IPS-18c (cell line): ENCODE results near the gene SLC18A3.
A peak's percentile ranks its signal among the peaks of the same experiment; 100 is the strongest.

ENCODE experiments used
- H3K4me3 ChIP-seq: 2 replicates; pipeline ENCODE4 v1.7.0; 2013; ENCODE audit warnings: low read depth, mild to moderate bottlenecking, low read length, moderate library complexity; ENCODE audit not compliant: insufficient read depth
- H3K9me3 ChIP-seq: one replicate; pipeline ENCODE4 v1.6.1; 2013; ENCODE audit warnings: mild to moderate bottlenecking, low read length, moderate library complexity; ENCODE audit not compliant: control insufficient read depth, insufficient read depth

SLC18A3 gene

GRCh38 chr10:49606981-49607535 is 3.1 kb upstream of the SLC18A3 start:
- Histone ChIP-seq H3K4me3 (no peak overlapping the region), H3K9me3 (peaks cover 4% of the 10 kb centered on the region)

DNA sequence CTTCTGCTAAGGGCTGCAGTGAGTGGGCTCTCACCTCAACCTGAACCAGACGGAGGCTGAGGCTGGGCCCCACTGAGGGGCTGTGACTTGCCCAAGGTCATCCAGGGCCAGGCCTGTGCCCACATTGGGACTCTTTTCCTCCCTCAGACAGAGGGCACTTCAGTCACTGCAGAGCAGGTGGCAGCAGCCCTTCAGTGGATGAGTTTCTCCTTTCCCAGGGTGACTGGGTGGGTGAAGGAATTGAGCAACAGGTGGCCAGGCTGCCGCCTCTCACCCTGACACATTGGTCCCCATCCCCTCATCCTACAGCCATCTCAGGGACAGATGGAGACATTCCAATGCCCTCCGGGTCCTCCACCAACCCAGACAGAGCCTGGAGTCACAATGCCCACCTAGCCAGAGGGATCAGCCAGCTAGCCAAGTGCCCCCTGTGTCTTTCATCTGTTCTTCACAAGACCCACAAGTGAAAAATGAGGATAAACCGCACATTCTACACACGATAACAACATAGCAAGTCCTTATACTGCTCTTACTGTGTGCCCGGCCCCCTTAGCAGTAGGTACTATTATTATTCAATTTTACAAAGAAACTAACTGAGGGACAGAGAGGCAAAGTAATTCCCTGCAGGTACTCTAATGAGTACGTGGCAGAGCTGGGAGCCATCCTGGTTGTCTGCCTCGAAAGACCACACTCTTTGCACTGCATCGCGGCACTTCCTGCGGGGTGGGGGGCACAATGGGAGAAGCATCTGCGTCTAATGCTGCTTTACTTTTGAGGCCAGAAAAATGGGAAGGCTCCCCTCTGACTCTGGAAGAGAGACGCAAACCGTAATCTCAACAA is 1.7 kb upstream of the SLC18A3 start:
- H3K9me3 ChIP-seq: peaks cover 4% of the 10 kb centered on the region
- peak overlapping the region; percentile 55 for H3K4me3 ChIP-seq

- Histone ChIP-seq H3K4me3 (peak overlapping the region; percentile 55), H3K9me3 (peaks cover 4% of the 10 kb centered on the region)
These were observed 1.2 kb upstream of the SLC18A3 start for GRCh38 chr10:49609006-49609282.

GRCh38 chr10:49609283-49610113 is 612 bp upstream of the SLC18A3 start:
- H3K9me3 ChIP-seq: peaks cover 4% of the 10 kb centered on the region
- H3K4me3 ChIP-seq: peak overlapping the region; percentile 55

DNA sequence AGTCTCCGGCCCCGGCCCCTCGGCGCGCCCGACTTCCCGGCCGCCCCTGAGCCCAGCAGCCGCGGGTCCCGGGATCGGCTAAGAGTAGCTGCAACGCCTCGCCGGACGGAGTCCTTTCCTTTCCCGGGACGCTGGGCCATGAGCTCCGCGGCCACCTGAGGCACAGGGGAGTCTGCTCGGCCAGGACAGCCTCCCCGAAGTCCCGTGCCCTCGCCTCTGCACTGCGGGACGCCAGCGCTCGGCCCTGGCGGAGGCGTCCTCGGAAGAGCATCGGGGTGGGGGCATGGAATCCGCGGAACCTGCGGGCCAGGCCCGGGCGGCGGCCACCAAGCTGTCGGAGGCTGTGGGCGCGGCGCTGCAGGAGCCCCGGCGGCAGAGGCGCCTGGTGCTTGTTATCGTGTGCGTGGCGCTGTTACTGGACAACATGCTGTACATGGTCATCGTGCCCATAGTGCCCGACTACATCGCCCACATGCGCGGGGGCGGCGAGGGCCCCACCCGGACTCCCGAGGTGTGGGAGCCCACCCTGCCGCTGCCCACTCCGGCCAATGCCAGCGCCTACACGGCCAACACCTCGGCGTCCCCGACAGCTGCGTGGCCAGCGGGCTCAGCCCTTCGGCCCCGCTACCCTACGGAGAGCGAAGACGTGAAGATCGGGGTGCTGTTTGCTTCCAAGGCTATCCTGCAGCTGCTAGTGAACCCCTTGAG is 502 bp downstream of the SLC18A3 start:
- peaks cover 4% of the 10 kb centered on the region for H3K9me3 ChIP-seq
- H3K4me3 ChIP-seq: peak overlapping the region; percentile 44

- Histone ChIP-seq H3K4me3 (peak overlapping the region; percentile 34), H3K9me3 (peaks cover 4% of the 10 kb centered on the region)
These were observed 1.2 kb downstream of the SLC18A3 start for GRCh38 chr10:49611166-49611815.

DNA sequence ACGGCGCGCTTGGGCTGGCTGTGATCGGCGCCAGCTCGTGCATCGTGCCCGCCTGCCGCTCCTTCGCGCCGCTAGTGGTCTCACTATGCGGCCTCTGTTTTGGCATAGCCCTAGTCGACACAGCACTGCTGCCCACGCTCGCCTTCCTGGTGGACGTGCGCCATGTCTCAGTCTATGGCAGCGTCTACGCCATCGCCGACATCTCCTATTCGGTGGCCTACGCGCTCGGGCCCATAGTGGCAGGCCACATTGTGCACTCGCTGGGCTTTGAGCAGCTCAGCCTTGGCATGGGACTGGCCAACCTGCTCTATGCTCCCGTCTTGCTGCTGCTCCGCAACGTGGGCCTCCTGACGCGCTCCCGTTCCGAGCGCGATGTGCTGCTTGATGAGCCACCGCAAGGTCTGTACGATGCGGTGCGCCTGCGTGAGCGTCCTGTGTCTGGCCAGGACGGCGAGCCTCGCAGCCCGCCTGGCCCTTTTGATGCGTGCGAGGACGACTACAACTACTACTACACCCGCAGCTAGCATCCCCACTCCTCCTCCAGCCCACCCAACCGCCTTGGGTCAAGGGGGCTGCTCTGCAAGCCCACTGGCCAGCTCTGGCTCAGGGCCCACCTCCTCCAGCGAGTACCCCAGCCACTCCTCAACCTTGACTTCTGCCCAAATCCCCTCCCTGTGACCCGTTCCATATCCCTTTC is 1.9 kb downstream of the SLC18A3 start:
- H3K4me3 ChIP-seq: no peak overlapping the region; the same call in 1 of the 2 replicates
- H3K9me3 ChIP-seq: peaks cover 4% of the 10 kb centered on the region

- peak overlapping the region; percentile 40; the same call in 1 of the 2 replicates for H3K4me3 ChIP-seq
These were observed 2.5 kb downstream of the SLC18A3 start for GRCh38 chr10:49612513-49613164.

DNA sequence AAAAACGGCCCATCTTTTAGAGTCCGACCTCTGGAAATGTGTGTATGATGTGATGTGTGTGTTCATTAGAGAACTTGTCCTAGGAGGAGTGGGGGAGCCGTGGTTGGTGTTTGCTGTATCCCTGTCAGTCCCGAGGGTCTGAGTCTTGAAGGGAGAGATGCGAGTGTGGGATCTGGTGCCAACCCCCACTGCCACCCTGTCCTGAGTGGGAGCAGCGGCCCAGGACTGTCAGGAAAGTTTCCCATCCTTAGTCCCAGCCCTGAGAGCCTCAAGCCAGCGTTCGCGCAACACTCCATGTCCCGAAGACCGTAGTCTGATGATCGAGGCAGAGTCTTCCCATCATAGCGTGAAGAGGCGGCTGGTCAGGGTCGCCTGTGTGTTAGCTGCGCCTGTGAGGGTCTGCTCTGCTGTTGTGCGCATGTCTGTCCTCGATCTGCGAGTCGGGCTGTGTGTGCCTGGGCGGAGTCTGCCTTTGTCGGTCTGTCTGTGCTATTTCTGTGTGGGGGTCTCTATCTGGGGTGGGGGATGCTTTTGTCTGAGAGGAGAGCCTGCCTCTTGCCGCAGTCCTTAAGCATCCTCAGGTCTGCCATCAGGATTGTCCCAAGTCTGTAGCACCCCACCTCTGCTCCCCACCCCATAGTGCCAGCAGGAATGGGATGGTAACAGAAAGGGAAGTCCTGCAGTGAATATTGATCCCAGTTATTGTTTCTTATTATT is 3.2 kb downstream of the SLC18A3 start:
- Histone ChIP-seq H3K9me3 (peaks cover 4% of the 10 kb centered on the region), H3K4me3 (peak overlapping the region; percentile 40; the same call in 1 of the 2 replicates)

More at GRCh38 chr10:49612513-49613164, 2.5 kb downstream of the SLC18A3 start:
- H3K9me3 ChIP-seq: peaks cover 4% of the 10 kb centered on the region

GRCh38 chr10:49613882-49614241 is 3.8 kb downstream of the SLC18A3 start, which contains the start of gene CHAT:
Gene CHAT, plus strand, starts transcription at chr10:49614037. Its CDS starts 153 bp downstream, at chr10:49614190.
- H3K4me3 ChIP-seq: peak within 1 kb of the TSS; percentile 40

GRCh38 chr10:49614242-49615198 is 4.4 kb downstream of the SLC18A3 start:
- no peaks in the 10 kb centered on the region for H3K9me3 ChIP-seq
- peak overlapping the region; percentile 34 for H3K4me3 ChIP-seq

More at GRCh38 chr10:49613882-49614241, 3.8 kb downstream of the SLC18A3 start, which contains the start of gene CHAT:
- H3K9me3 ChIP-seq: peaks cover 2% of the 10 kb centered on the region

GRCh38 chr10:49615213-49615612 is 5.1 kb downstream of the SLC18A3 start:
- no peak overlapping the region for H3K4me3 ChIP-seq
- no peaks in the 10 kb centered on the region for H3K9me3 ChIP-seq

DNA sequence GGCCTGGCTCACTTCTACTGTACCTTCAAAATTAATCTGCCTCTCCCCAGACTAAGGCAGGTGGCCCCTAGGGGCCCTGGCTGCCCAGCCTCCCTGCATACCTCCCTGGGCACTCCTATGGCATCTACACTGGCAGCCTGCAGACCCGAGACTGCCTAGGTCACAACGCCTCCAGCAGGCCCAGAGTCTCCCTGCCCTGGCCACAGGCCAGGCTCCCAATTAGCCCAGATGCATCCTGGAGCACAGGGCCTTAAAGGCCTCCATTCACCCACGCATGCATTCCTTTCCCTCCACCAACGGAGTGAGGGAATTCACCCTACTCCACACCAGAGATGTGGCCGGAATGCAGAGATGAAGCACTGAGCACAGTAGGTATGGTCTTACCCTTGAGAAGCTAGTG is 5.6 kb downstream of the SLC18A3 start:
- Histone ChIP-seq H3K9me3 (no peaks in the 10 kb centered on the region), H3K4me3 (no peak overlapping the region)

DNA sequence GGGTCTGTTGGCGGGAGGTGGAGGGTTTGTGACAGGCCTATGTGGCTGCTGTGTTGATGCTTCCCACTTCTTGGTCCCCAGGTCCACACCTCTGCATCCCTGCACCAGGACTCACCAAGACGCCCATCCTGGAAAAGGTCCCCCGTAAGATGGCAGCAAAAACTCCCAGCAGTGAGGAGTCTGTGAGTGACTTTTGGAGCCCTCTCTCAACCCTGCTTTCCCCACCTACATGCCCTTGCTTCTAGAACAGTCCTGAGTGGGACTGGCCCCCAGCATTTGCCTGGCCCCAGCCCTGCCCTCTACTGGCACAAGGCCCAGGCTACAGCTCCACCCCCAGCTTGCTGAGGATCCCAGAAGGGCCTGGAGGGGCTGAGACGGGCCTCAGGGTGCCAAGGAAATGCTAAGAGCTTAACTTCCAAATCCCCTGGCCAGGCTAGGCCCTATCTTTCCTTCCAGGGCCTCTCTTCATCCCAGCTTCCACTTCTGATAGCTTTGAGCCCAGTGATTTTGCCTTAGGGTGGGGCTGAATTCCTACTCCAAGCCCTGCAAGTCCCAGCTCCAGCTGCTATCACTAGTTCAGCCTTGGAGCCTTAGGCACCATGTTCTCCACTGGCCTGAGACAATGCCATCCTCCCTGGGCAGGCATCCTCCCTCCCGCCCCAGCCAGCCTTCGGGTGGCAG is 6.5 kb downstream of the SLC18A3 start:
- H3K9me3 ChIP-seq: no peaks in the 10 kb centered on the region
- H3K4me3 ChIP-seq: no peak overlapping the region
